Mesenchymal stem cell (in vitro differentiated cells and primary cell): ENCODE measurements around the gene HYI.

Experiments used
- DNase-seq: peaks from one replicate; pipeline ENCODE4 v3.0.0-alpha.2; 2013
- H2AFZ ChIP-seq: one replicate; pipeline ENCODE4 v1.6.1; 2013; ENCODE audit warnings: low read depth, mild to moderate bottlenecking, control low read depth, inconsistent platforms, low read length, moderate library complexity
- H2AK5ac ChIP-seq: 2 replicates; pipeline ENCODE4 v1.6.1; 2013; ENCODE audit warnings: low read length, moderate library complexity, mild to moderate bottlenecking, inconsistent platforms; ENCODE audit not compliant: severe bottlenecking
- H2BK120ac ChIP-seq: one replicate; pipeline ENCODE4 v1.6.1; 2013; ENCODE audit warnings: low read depth, mild to moderate bottlenecking, inconsistent platforms, low read length, moderate library complexity
- H2BK12ac ChIP-seq, 2 experiments: one replicate each; pipeline ENCODE4 v1.6.1; 2013; ENCODE audit warnings: inconsistent platforms in 2 of 2, low read length in 2 of 2, mild to moderate bottlenecking in 2 of 2, moderate library complexity in 2 of 2, control low read depth in 1 of 2
- H2BK15ac ChIP-seq: one replicate; pipeline ENCODE4 v1.6.1; 2013; ENCODE audit warnings: mild to moderate bottlenecking, low read depth, inconsistent platforms; ENCODE audit not compliant: poor library complexity, severe bottlenecking
- H2BK5ac ChIP-seq: 2 replicates; pipeline ENCODE4 v1.6.1; 2013; ENCODE audit warnings: low read depth, mild to moderate bottlenecking, low read length, control low read depth, inconsistent platforms; ENCODE audit not compliant: poor library complexity, severe bottlenecking
- H3K14ac ChIP-seq, 2 experiments: one replicate each; pipeline ENCODE4 v1.6.1; 2013; ENCODE audit warnings: inconsistent platforms in 2 of 2, low read length in 2 of 2, control low read depth in 1 of 2, mild to moderate bottlenecking in 1 of 2, moderate library complexity in 1 of 2
- H3K18ac ChIP-seq, 2 experiments: one replicate each; pipeline ENCODE4 v1.6.1; 2013; ENCODE audit warnings: inconsistent platforms in 2 of 2, low read length in 2 of 2, control low read depth in 1 of 2, low read depth in 1 of 2, mild to moderate bottlenecking in 1 of 2
- H3K23ac ChIP-seq, 2 experiments: one replicate each; pipeline ENCODE4 v1.6.1; 2013; ENCODE audit warnings: inconsistent platforms in 2 of 2, low read length in 2 of 2, mild to moderate bottlenecking in 2 of 2, moderate library complexity in 2 of 2, control low read depth in 1 of 2
- H3K27ac ChIP-seq: 2 replicates; pipeline ENCODE4 v1.5.1; 2013; ENCODE audit warnings: mild to moderate bottlenecking, moderate library complexity, low read length, control low read depth, inconsistent platforms; ENCODE audit not compliant: poor library complexity, severe bottlenecking
- H3K27me3 ChIP-seq, 2 experiments: 2 replicates each; pipeline versions ENCODE4 v1.6.1 to v1.7.0; 2013; ENCODE audit warnings: low read length in 2 of 2, mild to moderate bottlenecking in 2 of 2, moderate library complexity in 2 of 2, control low read depth in 1 of 2, inconsistent platforms in 1 of 2; ENCODE audit not compliant: control insufficient read depth in 1 of 2, insufficient read depth in 1 of 2
- H3K36me3 ChIP-seq, 2 experiments: 2 replicates each; pipeline versions ENCODE4 v1.6.1 to v1.7.0; 2013; ENCODE audit warnings: low read length in 2 of 2, control low read depth in 1 of 2, inconsistent platforms in 1 of 2, low read depth in 1 of 2, mild to moderate bottlenecking in 1 of 2; ENCODE audit not compliant: insufficient read depth in 2 of 2, control insufficient read depth in 1 of 2
- H3K4ac ChIP-seq, 2 experiments: one replicate each; pipeline ENCODE4 v1.6.1; 2013; ENCODE audit warnings: inconsistent platforms in 2 of 2, low read length in 2 of 2, mild to moderate bottlenecking in 2 of 2, moderate library complexity in 2 of 2, control low read depth in 1 of 2, low read depth in 1 of 2
- H3K4me1 ChIP-seq: 2 replicates; pipeline ENCODE4 v1.6.1; 2013; ENCODE audit warnings: low read depth, low read length, control low read depth; ENCODE audit not compliant: control insufficient read depth, insufficient read depth
- H3K4me2 ChIP-seq: 2 replicates; pipeline ENCODE4 v1.6.1; 2013; ENCODE audit warnings: low read length, mild to moderate bottlenecking, inconsistent platforms; ENCODE audit not compliant: poor library complexity, severe bottlenecking
- H3K4me3 ChIP-seq, 2 experiments: 2 replicates each; pipeline versions ENCODE4 v1.5.1 to v1.7.0; 2013; ENCODE audit warnings: low read length in 2 of 2, mild to moderate bottlenecking in 2 of 2, control low read depth in 1 of 2, low read depth in 1 of 2; ENCODE audit not compliant: insufficient read depth in 1 of 2
- H3K79me1 ChIP-seq: replicated peaks from 2 replicates; pipeline ENCODE4 v1.6.1; 2013; ENCODE audit warnings: mild to moderate bottlenecking, control low read depth, low read length, inconsistent platforms; ENCODE audit not compliant: poor library complexity, severe bottlenecking
- H3K9ac ChIP-seq: 2 replicates; pipeline ENCODE4 v1.7.0; 2013; ENCODE audit warnings: mild to moderate bottlenecking, low read length, moderate library complexity
- H3K9me3 ChIP-seq: 2 replicates; pipeline ENCODE4 v1.7.0; 2013; ENCODE audit warnings: mild to moderate bottlenecking, low read length; ENCODE audit not compliant: control insufficient read depth
- H4K8ac ChIP-seq: one replicate; pipeline ENCODE4 v1.6.1; 2013; ENCODE audit warnings: inconsistent platforms, mild to moderate bottlenecking, low read length, moderate library complexity
- H4K91ac ChIP-seq: one replicate; pipeline ENCODE4 v1.6.1; 2013; ENCODE audit warnings: mild to moderate bottlenecking, low read length, inconsistent platforms
- WGBS: methylation state at CpG from one replicate; pipeline ENCODE4 v1.1.7; 2013; ENCODE audit warnings: mixed read lengths; 5-methylcytosine and 5-hydroxymethylcytosine counted together

HYI gene

DNA sequence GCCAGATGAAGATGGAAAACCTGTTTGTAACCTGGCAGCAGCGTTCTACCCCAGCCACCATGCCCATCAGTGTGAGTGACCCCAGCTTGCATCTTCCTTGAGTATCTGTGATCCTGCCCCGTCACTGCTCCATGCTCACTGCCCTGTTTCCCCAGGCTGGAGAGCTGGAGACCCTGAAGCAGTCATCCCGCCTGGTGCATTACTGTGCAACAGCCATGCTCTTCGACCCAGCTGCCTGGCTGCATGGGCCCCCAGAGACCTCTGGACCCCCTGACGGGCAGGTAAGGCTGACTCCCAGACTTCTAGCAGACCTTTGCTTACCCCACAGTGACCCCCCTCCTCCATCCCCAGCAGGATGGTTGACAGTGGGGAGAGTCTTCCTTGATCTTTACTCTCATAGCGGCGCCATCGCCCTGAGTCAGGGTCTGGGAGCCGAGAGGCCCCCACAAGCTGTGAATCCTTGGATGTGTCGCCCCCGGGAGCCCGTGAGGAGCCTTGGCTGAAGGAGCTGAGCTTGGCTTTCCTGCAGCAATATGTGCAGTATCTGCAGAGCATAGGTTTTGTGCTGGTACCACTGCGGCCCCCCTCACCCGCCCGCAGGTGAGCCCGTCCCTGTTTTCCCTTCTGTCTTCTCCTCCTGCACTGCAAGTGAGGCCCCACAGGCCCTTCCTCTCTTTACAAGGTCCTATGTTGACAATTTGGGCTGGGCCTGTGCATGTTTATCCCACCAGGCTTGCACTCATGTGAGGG, 10.4 kb downstream of the HYI start:
- Histone ChIP-seq H3K18ac (no peak overlapping the region), H3K79me1 (peaks cover 2% of the 10 kb centered on the region), H3K27me3 (no peaks in the 10 kb centered on the region), H2AFZ (no peak overlapping the region), H2AK5ac (no peak overlapping the region), H3K9ac (no peak overlapping the region), H3K36me3 (peaks cover 93 to 98% of the 10 kb centered on the region in 2 experiments), H3K4me2 (no peak overlapping the region), H3K14ac (no peak overlapping the region), H3K4me3 (no peak overlapping the region), H4K91ac (no peak overlapping the region), H3K4me1 (no peaks in the 10 kb centered on the region), H2BK15ac (no peak overlapping the region), H3K23ac (no peak overlapping the region), H2BK5ac (no peak overlapping the region), H3K4ac (no peak overlapping the region), H2BK12ac (no peak overlapping the region), H2BK120ac (no peak overlapping the region), H3K9me3 (no peaks in the 10 kb centered on the region), H4K8ac (no peak overlapping the region), H3K27ac (no peak overlapping the region)
- no peak for DNase-seq
- 97% methylated on average over 16 of the region's 16 CpGs for WGBS

DNA sequence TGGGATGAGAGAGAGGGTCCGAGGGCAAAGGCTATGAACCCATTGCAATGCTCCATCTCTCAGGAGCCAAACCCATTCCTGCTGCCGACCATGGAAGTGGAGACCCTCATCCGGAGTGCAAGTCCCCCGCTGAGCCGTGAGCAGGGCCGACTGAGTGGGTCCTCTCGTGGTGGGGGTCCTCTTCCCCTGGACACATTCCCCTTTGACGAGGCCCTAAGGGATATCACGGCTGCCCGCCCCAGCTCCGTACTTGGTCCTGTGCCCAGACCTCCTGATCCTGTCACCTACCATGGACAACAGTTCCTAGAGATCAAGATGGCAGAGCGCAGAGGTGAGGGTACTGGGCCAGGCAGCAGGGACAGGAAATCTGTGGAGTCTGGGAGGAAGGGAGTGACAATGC, 11.0 kb downstream of the HYI start:
- H4K8ac ChIP-seq = no peak overlapping the region

GRCh38 chr1:43441894-43442637, 11.7 kb downstream of the HYI start:
- no peak overlapping the region for H3K23ac ChIP-seq
- DNase-seq = no peak
- no peaks in the 10 kb centered on the region for H3K4me1 ChIP-seq
- H2AFZ ChIP-seq = no peak overlapping the region
- no peak overlapping the region for H3K27ac ChIP-seq
- H3K9me3 ChIP-seq = no peaks in the 10 kb centered on the region
- peaks cover 2% of the 10 kb centered on the region for H3K79me1 ChIP-seq
- no peak overlapping the region for H3K4ac ChIP-seq
- no peak overlapping the region for H3K14ac ChIP-seq
- no peak overlapping the region for H4K91ac ChIP-seq
- peaks cover 91 to 98% of the 10 kb centered on the region in 2 experiments for H3K36me3 ChIP-seq
- H3K9ac ChIP-seq = no peak overlapping the region
- no peak overlapping the region for H3K4me2 ChIP-seq
- H3K27me3 ChIP-seq = no peaks in the 10 kb centered on the region
- no peak overlapping the region for H2BK120ac ChIP-seq
- H2BK15ac ChIP-seq = no peak overlapping the region
- no peak overlapping the region for H3K18ac ChIP-seq
- no peak overlapping the region for H2BK12ac ChIP-seq
- no peak overlapping the region for H2BK5ac ChIP-seq
- WGBS = 96% methylated on average over 14 of the region's 18 CpGs
- H4K8ac ChIP-seq = no peak overlapping the region
- H2AK5ac ChIP-seq = no peak overlapping the region
- H3K4me3 ChIP-seq = no peak overlapping the region

More for the DNA sequence above, 11.0 kb downstream of the HYI start:
- Histone ChIP-seq H3K4me3 (no peak overlapping the region), H4K91ac (no peak overlapping the region), H2AFZ (no peak overlapping the region), H2BK15ac (no peak overlapping the region), H3K36me3 (peaks cover 91 to 98% of the 10 kb centered on the region in 2 experiments), H3K27me3 (no peaks in the 10 kb centered on the region), H3K9ac (no peak overlapping the region), H3K27ac (no peak overlapping the region), H2AK5ac (no peak overlapping the region), H2BK5ac (no peak overlapping the region), H2BK12ac (no peak overlapping the region), H3K4ac (no peak overlapping the region), H3K4me1 (no peaks in the 10 kb centered on the region), H3K79me1 (peaks cover 2% of the 10 kb centered on the region), H2BK120ac (no peak overlapping the region), H3K23ac (no peak overlapping the region), H3K18ac (no peak overlapping the region), H3K14ac (no peak overlapping the region), H3K4me2 (no peak overlapping the region), H3K9me3 (no peaks in the 10 kb centered on the region)
- DNase-seq = no peak
- WGBS = 98% methylated on average over 8 of the region's 12 CpGs

GRCh38 chr1:43441166-43441893, 12.4 kb downstream of the HYI start:
- Histone ChIP-seq H2AK5ac (no peak overlapping the region), H3K18ac (no peak overlapping the region), H2BK15ac (no peak overlapping the region), H3K27ac (no peak overlapping the region), H3K4me3 (peak overlapping the region in 1 of 2 experiments; percentile 17), H4K8ac (no peak overlapping the region), H3K27me3 (no peaks in the 10 kb centered on the region), H3K36me3 (peaks cover 86 to 93% of the 10 kb centered on the region in 2 experiments), H3K9me3 (no peaks in the 10 kb centered on the region), H4K91ac (no peak overlapping the region), H3K79me1 (peaks cover 2% of the 10 kb centered on the region), H3K14ac (peak overlapping the region in 1 of 2 experiments; percentile 39), H3K9ac (no peak overlapping the region), H3K4me1 (no peaks in the 10 kb centered on the region), H3K4me2 (no peak overlapping the region), H2AFZ (no peak overlapping the region), H2BK5ac (no peak overlapping the region), H2BK12ac (no peak overlapping the region), H3K4ac (no peak overlapping the region), H3K23ac (no peak overlapping the region), H2BK120ac (no peak overlapping the region)
- DNase-seq = no peak
- WGBS = 98% methylated on average over 15 of the region's 15 CpGs
